Measurements from ENCODE around the gene ITPRIPL2.

ITPRIPL2 gene

GRCh38 chr16:19145010-19145409 lies 31.2 kb downstream of the ITPRIPL2 start:
- DNase-seq: no peak

DNA sequence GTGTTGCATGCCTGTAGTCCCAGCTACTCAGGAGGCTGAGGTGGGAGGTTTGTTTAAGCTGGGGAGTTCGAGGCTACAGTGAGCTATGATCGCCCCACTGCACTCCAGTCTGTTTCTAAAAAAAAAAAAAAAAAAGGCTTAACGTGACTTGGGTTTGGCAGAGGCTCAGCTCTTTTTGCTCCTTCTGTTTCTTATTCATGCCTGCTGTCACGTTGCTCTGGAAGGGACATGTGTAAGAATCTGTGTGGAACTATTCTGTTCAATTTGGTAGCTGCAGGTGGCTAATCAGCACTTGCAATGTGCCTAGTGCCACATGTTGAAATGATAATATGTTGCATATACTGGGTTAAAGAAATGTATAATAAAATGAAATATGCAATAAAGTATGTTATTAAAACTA lies 33.4 kb downstream of the ITPRIPL2 start:
- DNase-seq: no peak

GRCh38 chr16:19147627-19148026 lies 33.9 kb downstream of the ITPRIPL2 start:
- DNase-seq: no peak

DNA sequence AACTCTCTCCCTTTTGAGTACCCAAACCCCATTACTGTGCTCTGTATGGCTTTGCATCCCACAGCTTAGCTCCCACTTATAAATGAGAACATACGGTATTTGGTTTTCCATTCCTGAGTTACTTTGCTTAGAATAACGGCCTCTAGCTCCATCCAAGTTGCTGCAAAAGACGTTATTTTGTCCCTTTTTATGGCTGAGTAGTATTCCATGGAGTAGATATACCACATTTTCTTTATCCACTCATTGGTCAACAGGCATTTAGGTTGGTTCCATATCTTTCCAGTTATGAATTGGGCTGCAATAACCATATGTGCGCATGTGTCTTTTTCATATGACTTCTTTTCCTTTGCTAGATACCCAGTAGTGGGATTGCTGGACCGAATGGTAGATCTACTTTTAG lies 34.4 kb downstream of the ITPRIPL2 start:
- no peak for DNase-seq

- no peak for DNase-seq
These were observed 37.5 kb downstream of the ITPRIPL2 start for GRCh38 chr16:19151310-19151709.

DNA sequence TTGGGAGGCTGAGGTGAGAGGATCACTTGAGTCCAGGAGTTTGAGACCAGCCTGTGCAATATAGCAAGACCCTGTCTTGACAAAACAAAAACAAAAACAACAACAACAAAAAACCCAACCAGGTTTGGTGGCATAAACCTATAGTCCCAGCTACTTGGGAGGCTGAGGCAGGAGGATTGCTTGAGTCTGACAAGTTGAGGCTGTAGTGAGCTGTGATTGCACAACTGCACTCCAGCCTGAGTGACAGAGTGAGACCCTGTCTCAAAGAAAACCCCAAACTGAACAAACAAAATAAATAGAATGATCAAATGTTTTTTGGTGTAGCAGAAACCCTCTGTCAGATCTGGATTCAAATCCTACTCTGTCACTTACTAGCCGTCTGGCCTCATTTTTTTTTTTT lies 38.3 kb downstream of the ITPRIPL2 start:
- DNase-seq: no peak

- peak; percentile 83 for DNase-seq
These were observed 40.1 kb downstream of the ITPRIPL2 start for GRCh38 chr16:19153876-19154275.

DNA sequence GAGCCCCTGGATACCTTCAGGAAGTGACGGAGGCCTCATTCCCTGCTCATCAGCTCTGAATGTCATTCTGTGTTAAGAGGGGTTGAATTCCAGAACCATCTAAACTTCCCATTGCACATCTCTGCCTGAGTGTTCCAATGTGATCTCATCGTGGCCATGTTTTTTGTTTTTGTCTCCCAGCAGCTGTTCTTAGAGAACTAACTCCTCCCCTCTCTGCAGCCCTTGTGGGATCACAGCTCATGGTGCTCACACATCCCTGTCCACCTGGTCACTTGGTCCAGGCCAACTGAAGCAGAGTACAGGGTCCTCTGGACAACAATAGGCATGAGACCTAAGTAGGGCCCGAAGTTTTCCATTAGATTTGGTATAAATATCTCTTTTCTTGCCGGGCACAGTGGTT lies 48.3 kb downstream of the ITPRIPL2 start:
- no peak for DNase-seq

DNA sequence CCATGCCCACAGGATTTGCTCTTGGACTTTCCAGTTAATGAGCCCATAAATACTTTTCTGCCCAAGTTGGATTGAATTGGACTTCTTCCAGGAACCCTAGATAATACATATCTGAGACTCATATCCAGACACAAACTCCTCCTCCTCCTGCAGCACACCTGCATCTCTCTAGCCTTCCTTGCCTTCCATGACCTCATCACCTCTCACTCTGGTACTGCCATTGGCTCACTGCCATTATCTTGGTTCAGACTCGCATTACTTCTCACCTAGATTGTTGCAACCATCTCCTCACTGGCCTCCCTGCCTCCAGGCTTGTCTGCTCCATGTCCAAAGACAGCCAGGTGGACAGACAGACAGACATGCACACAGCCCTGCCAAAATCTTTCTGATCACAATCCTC lies 49.5 kb downstream of the ITPRIPL2 start:
- DNase-seq: no peak

DNA sequence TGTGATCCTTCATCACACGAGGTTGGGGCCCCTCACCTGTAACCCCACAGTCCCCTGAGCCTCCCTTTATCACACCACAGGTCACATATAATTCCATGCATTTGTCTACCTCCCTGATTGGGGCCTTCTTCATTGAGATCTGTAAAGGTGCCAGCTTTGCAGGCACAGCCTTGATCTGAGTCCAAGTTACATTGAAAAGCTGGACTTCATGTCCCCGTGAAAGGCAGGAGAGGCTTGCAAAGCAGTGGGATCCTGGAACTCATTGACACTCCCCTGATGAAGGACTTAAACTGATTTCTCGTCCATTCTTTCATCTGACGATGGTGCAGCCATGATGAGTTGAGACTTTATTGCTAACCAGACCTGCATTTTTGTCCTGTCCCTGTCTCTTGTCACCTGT lies 50.5 kb downstream of the ITPRIPL2 start:
- DNase-seq: no peak

DNA sequence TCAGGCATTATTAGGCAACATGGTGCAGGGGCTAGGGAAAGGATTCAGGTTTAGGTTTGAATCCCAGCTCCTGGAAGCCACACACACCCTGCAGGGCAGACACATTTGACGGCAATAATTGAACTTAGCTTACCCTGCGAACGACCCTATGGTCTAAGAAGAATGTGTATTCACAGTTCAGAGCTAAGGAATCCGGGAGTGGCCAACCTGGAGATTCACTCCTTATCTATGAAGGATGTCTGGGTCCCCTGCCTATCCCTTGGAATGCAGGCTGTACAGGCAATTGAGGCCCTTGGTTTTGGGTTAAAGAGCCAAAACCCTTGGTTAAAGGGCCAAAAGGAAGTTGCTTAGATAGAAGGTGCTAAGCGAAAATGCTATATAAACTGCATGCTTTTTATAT lies 51.3 kb downstream of the ITPRIPL2 start:
- no peak for DNase-seq

- DNase-seq: no peak
These were observed 52.7 kb downstream of the ITPRIPL2 start for GRCh38 chr16:19166500-19166899.

- DNase-seq: peak; percentile 57
These were observed 54.1 kb downstream of the ITPRIPL2 start, which contains the start of gene SYT17 for GRCh38 chr16:19167710-19168370. SYT17 (plus strand) TSS chr16:19168240; CDS start chr16:19168647, 407 bp downstream.

- no peak for DNase-seq
These were observed 54.8 kb downstream of the ITPRIPL2 start for GRCh38 chr16:19168371-19169081.

GRCh38 chr16:19169082-19169639 lies 55.4 kb downstream of the ITPRIPL2 start:
- no peak for DNase-seq

GRCh38 chr16:19170043-19170655 lies 56.4 kb downstream of the ITPRIPL2 start:
- DNase-seq: no peak

Measured in OCI-M1 (cell line).